Activated T-cell treated with anti-CD3 and anti-CD28 coated beads for 1 hour (primary cell): ENCODE data around the gene CLEC18C.
"Not testable (repeated sequence)": the region's sequence is repeated elsewhere in the genome, so short reads cannot be mapped to it uniquely, and the experiment has no call there.

ENCODE experiments used
- DNase-seq: peaks from one replicate; pipeline ENCODE4 v3.0.0-alpha.2; 2020; ENCODE audit warnings: low read depth

CLEC18C gene

DNA sequence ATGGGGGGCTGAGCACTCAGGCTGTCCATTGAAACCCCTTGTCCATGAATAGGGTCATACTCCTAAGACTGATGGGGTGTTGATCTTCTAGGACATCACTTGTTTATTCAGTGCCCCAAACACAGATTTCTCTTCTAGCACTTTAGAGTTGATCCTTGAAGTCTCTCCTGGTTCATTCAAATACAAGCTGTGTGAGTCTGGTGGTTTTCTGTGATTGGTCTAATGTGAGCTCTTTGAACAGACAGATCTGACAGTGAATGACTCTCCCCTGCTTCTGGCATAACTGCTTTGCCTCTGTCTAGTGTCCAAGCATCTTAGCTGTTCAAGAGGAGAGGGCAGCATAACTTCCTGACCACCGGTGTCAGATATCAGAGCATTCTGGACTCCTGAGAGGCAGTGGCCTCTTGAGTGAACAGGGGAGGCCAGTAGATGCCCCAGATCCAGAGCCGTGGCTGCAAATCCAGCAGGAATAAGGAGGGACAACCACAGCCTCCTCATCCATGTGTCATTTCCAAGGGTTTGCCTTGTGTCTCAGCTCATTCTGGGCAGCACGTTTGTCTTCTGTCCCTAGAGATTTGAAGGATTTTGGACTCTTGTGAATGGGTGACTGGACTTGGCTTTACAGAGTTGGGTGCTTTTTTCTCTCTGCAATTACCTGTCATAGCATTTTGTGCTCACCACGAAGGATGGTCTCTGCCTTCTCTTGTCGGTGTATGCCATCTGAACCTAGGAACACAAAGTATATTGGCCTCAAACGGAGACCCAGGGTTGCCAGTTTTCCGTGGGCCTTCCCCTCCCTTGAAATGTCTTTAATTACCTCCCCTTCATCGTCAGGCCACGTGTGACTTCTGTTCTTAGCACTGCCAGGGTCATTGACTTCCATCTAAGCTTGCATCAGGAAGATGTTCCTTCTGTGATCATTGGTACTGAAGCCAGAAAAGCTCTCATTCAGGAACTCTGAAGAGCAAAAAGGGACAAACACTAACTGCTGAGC, 13.9 kb upstream of the CLEC18C start:
- no peak for DNase-seq

DNA sequence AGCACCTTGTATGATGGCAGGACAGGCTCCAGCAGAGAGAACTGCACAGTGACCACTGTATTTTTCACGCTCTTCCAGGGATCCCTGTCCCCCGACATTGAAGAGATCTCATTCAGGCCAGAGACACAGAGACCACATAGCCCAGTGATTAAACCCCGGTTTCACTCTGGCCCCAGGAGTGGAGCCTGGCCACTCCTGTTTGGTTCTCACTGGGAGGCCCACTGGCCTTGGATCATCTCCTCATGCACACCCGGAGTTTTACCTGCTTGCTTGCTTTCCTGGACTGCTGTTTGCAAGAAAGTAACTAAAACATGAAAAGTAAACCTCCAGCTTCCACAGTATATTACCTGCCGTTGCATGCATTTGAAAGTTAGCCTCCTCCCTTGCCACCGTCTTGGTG, 13.2 kb upstream of the CLEC18C start:
- DNase-seq: no peak

DNA sequence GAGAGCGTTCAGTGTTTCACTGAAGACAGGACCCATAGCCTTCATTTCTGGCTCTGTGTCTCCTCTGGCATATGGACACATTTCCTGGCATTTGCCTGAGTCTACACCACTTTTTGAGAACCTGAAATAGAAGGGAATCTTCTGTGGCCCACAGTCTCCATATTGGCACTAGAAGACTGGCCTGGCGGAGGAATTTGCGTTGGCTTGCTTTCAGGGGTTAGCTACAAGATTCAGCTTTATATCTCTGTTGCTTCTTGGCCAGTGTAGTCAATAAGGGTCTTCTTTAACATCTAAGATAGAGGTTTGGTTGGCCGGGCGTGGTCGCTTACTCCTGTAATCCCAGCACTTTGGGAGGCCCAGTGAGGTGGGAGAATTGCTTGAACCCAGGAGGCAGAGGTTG, 12.8 kb upstream of the CLEC18C start:
- no peak for DNase-seq

DNA sequence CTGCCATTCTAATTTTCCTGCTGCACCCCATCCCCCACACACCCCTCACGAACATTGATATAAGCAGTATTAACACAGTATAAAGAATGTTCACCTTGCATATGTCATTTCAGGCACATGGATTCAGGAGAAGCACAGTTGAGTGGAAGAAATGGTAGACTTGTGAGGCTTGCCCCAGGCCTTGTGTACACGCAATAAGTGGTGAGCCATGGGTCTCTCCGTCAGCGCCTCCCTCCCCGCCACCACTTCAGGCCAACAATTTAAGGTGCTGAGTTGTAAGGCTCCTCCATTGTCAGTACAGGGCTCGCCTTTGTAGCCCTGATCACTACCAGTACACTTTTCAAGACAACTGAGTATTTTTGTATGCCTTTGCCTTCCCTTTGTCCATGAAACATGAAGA, 12.2 kb upstream of the CLEC18C start:
- DNase-seq: no peak

DNA sequence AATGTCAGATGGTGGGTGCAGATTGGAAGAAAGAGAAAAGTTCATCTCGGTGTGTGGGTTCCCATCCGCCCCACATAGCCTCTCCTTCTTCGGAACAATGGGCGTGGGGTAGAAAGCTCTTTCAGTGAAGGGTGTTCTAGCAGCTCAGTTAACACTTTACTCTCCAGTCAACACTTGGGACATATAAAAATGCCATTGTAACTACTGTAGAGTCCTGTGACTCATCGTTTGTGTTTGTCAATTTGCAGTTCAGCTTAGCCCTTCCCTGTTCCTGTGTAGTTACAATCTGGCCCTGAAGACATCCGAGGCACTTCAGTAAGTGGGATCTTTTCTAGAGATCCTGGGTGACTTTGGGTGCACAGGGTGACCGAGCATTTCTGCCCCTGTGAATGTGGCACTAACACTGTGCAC, 11.5 kb upstream of the CLEC18C start:
- no peak for DNase-seq

DNA sequence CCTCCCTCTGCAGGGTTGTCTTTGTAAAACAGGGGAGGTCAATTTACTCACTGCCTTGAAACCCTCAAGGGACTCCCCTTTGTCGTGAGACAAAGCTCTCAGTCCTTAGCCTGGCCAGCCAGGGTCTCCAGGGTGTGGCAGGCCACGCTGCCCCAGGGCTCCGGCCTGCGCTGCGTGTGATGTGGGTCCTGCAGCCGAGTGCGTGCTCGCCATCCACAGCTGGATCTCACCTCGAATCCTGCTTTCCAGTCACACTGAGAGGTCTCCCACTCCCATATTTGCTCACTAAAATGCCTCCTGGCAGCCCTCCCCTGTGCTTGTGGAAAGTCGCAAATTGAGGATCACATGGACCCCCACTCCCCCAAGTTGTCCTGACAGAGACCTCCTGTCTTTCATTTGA, 10.0 kb upstream of the CLEC18C start:
- no peak for DNase-seq

DNA sequence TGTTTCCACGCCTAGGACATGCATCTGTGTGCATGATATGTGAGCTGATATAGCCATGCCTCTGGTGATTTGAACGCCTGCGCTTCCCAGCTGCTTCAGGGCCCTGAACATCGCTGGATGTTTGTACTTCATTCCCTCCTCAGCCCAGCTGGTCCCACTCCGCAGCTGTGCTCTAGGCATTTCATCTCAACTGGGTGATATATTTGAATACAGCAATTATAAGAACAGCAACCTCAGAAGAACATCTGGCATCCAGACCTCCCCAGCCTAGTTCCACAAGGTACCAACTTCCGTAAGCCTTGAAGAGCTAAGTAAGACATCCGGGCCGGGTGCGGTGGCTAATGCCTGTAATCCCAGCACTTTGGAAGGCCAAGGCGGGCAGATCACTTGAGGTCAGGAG, 6.9 kb upstream of the CLEC18C start:
- DNase-seq: not testable (repeated sequence)

DNA sequence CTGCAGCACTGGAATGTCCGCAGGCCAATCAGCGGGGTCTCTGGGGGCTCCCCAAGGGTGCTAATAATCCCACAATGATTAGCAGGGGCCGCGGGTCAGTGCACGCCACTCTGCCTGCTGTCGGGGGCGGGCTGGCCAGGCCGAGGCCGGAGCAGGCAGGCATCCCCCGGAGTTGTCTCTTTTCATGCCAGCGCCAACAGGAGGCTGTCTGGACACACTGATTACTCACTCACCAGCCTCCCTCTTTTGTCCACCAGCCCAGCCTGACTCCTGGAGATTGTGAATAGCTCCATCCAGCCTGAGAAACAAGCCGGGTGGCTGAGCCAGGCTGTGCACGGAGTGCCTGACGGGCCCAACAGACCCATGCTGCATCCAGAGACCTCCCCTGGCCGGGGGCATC, 329 bp downstream of the CLEC18C start:
- not testable (repeated sequence) for DNase-seq

DNA sequence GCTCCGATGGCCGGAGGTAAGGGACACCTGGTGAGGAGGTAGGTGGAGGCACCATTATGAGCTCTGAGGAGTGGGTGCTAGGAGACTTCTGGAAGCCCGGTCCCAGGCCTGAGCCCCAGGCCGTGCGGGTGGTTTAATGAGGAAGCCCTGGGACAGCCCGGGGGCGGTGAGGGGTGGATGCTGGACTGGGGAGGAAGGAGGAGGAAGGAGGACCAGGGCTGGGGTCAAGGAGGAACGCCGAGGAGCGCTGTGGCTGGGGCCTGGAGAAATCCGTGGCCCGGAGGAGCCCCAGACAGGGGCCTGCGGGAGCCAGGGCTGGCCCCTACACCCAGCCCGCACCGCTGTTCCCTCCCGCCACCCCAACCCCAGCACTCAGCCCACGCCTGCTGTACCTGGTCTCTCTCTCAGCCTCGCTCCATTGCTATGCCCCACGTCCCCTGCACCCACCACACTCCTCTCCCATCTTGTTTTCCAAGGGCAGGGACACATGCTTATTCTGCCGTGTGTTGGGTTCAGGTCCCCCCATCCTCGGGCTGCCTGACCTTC, 873 bp downstream of the CLEC18C start:
- DNase-seq: not testable (repeated sequence)

DNA sequence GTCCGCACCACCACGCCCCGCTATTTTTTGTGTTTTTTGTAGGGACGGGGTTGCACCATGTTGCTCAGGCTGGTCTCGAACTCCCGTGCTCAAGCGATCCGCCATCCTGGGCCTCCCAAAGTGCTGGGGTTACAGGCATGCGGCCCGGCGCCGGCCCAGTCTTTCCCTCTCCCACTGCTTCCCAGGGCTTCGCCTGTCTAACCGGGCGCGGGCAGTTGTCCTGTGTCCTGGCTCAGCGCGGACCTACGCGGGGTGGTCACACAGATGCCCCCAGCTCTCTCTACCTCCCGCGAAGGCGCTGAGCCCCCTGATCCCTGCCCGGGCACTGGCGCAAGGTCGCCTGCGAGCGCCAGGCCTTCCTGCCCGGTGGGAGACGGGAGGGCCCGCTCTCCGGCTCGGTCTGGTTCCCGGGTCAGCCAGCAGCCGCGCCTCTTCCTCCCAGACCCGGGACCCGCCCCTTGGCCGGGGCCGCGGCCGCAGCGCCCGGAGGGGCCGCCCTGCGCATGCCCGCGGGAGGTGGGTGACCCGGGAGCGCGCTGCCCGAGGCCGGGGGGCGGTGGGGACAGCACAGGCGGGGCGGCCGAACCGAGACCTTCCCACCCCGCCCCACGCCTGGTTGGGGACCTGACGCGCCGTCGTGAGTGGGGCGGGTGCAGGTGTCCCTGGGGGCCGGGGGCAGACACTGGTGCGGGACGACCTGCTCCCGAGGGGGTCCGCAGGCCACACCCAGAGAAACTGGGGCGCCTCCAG, 14.4 kb downstream of the CLEC18C start:
- DNase-seq: not testable (repeated sequence)

DNA sequence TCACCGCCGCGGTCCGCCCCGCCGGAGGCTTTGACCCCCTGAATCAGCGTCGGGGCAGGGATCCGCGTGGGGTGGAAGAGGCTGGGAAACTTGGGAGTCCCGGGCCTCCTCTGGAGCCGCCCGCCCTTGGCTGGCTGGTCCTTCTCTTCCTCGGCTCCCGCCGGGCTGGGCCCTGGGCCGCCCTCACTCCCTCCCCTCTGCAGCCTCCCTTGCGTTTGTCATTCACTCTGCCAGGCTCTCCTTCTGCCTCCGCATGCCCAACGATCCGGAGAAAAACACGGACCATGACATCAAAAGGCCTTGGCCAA, 15.0 kb downstream of the CLEC18C start:
- not testable (repeated sequence) for DNase-seq

DNA sequence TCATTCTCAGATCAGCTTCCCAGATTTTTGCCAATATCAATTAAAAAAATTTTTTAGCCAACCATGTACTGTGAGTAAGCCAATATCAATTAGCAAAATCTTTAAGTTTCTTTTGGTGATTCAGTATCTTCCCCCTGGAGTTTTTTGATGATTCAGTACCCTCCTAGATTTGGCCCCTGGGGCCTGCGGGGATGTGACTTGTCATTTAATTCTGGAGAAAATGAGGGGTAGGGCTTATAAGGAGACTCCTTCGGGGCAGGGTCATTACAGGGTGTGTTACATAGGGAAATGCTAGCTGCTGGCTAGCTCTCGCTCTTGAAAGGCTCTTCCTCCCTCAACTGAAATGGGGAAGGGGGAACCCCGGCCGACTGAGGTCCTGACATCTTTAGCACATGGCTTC, 17.0 kb downstream of the CLEC18C start:
- not testable (repeated sequence) for DNase-seq

DNA sequence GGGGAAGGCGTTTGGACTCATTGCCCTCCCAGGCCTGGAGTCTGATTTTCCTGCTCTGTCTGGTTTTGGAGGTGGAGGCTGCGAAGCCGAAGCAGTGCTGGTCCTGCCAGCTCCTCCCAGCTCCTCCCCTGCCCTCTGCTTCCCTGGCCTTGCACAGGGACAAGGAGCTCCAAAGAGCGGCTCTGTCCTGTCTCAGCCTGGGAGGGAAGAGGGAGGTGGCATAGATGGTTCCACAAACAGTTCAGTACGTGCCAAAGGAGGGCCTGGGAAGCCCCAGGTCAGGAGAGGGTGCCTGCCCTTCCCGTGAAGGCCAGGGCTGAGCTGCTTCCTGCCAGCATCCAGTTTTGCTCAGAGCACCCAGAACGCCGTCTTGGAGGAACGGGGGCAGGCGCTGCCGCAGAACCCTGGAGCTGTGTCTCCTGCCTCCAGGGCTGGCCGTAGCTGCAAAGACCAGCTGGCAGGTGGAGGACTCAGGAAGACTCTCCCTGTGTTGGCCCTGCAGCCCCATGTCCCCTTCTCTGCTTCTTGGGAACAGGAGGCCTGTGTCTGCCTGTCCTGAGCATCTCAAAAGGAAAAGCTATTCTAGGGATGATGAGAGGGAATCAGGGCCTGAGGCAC, 23.2 kb downstream of the CLEC18C start:
- DNase-seq: not testable (repeated sequence)

DNA sequence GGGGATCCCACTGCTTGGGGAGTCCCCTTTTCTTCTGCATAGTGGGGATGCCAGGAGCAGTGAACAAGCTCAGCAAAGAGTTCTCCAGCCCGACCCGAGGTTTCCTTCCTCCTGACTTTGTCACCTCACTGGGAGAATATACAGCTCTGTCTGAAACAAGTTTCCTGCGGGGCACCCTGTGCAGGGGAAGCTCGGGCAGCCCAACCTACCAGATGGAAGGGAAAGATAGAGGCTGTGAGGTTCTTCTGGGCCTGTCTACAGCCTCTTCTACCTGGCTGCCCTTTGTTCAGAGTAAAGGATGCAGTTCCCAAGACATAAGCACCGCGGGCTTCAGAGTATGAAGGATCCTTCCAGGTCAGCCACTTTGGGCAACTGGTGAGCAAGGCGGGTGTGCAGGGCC, 24.0 kb downstream of the CLEC18C start:
- DNase-seq: not testable (repeated sequence)

DNA sequence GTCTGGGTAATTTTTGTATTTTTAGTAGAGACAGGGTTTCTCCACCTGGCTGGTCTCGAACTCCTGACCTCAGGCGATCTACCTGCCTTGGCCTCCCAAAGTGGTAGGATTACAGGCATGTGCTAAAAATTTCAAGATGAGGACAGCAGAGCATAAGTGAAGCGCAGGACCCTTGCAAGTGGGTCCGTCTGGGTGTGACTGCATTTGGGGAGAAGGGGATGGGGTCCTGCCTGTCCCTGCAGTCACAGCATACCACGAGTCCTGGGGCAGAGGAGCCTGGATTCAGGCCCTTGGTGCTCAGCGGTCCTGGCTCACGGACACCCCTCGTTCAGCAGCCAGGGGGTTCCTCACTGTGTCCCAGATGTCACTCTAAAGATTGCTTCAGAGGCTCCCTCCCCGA, 24.6 kb downstream of the CLEC18C start:
- DNase-seq: not testable (repeated sequence)

DNA sequence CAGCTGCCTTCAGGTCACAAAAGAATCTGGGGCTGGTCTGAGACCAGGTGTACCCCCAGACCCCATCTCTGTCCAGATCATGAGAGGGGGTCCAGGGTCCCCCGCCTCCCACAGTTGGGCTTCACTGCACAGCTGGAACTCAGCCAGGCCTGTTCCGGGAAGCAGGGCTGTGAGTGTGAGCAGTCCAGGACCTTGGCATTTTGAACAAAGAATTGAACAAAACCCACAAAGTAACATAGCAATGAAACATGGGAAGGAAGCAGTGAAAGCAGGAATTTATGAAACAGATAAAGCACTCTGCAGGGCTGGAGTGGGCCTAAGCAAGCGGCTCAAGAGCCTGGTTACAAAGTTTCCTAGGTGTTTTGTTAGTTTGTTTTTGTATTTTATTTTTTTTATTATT, 25.1 kb downstream of the CLEC18C start:
- DNase-seq: not testable (repeated sequence)

DNA sequence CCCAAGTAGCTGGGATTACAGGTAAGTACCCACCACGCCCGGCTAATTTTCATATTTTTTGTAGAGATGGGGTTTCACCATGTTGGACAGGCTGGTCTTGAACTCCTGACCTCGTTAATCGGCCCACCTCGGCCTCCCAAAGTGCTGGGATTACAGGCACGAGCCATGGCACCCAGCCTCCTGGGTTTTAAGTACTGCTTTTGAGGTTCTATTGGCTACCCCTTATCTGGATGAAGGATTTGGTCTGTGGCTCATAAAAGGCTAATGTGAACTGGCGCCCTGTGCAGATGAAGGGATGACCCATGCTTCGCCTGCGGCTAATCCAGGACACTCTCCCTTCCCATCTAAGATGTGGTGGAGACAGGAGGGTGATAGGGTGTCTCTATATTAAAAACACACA, 25.6 kb downstream of the CLEC18C start:
- DNase-seq: not testable (repeated sequence)

DNA sequence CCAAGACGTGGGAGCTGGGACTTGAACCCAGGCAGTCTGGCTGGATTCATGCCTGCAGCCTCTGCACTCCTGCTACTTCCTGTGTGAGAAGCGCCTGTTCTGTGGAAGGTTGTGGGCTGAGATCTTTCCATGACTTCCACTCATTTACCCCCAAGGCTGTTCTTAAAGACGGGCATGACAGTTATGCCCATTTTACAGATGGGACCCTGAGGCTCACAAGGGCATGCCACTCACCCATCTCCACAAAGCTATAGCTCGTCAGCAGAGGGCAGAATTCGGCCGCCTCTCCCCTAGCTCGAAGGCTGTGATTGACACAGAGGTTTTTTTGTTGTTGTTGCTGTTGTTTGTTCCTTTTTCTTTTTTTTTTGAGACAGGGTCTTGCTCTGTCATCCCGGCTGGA, 26.5 kb downstream of the CLEC18C start:
- not testable (repeated sequence) for DNase-seq

DNA sequence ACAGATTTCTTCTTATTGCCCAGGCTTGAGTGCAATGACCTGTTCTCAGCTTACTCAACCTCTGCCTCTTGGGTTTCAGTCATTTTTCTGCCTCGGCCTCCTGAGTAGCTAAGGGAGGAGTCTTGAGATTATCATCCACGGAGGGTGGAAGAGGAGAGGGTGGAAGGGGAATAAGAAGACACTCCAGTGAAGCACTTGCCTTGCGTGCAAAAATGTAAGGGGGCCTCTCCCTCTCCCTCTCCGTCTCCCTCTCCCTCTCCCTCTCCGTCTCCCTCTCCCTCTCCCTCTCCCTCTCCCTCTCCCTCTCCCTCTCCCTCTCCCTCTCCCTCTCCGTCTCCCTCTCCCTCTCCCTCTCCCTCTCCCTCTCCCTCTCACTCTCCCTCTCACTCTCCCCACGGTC, 29.9 kb downstream of the CLEC18C start:
- DNase-seq: not testable (repeated sequence)

DNA sequence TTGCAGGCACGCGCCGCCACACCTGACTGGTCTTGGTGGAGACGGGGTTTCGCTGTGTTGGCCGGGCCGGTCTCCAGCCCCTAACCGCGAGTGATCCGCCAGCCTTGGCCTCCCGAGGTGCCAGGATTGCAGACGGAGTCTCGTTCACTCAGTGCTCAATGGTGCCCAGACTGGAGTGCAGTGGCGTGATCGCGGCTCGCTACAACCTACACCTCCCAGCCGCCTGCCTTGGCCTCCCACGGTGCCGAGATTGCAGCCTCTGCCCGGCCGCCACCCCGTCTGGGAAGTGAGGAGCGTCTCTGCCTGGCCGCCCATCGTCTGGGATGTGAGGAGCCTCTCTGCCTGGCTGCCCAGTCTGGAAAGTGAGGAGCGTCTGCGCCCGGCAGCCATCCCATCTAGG, 30.4 kb downstream of the CLEC18C start:
- not testable (repeated sequence) for DNase-seq

DNA sequence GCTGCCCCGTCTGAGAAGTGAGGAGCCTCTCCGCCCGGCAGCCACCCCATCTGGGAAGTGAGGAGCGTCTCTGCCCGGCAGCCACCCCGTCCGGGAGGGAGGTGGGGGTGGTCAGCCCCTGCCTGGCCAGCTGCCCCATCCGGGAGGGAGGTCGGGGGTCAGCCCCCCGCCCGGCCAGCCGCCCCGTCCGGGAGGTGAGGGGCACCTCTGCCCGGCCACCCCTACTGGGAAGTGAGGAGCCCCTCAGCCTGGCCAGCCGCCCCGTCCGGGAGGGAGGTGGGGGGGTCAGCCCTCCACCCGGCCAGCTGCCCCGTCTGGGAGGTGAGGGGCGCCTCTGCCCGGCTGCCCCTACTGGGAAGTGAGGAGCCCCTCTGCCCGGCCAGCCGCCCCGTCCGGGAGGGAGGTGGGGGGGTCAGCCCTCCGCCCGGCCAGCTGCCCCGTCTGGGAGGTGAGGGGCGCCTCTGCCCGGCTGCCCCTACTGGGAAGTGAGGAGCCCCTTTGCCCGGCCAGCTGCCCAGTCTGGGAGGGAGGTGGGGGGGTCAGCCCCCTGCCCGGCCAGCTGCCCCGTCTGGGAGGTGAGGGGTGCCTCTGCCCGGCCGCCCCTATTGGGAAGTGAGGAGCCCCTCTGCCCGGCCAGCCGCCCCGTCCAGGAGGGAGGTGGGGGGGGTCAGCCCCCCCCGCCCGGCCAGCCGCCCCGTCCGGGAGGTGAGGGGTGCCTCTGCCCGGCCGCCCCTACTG, 31.2 kb downstream of the CLEC18C start:
- not testable (repeated sequence) for DNase-seq

DNA sequence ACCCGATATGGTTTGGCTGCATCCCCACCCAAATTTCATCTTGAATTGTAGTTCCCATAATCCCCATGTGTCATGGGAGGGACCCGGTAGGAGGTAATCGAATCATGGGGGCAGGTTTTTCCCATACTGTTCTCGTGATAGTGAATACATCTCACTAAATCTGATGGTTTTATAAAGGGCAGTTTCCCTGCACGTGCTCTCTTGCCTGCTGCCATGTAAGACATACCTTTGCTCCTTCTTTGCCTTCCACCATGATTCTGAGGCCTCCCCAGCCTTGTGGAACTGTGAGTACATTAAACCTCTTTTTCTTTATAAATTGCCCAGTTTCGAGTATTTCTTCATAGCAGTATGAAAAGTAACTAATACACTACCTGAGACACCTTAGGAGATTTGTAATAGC, 32.8 kb downstream of the CLEC18C start:
- not testable (repeated sequence) for DNase-seq
